Head of caudate nucleus (tissue), 42 donors: ENCODE data around the gene FAM184B.
"Not testable (repeated sequence)": the region's sequence is repeated elsewhere in the genome, so short reads cannot be mapped to it uniquely, and the experiment has no call there.

Experiments used
- DNase-seq, 42 donors: peaks; one replicate each; pipeline versions ENCODE4 v3.0.0 to v3.0.0-alpha.2; 2020 to 2021; ENCODE audit warnings: mixed read lengths in 7 of 42
- intact Hi-C: fragments of 100-400 bp; cut with DNase I; formaldehyde crosslinking; loops from one replicate; pipeline ENCODE4 v1.15.0; 2022

The FAM184B gene

GRCh38 chr4:17726911-17727310 is 54.5 kb downstream of the FAM184B start:
- intact Hi-C loops, result no loop called here
- no peak for DNase-seq

- intact Hi-C loops, result no loop called here
- peak in 1 of 42 donors; percentile 26 for DNase-seq
Measured at GRCh38 chr4:17723648-17724047, 57.8 kb downstream of the FAM184B start.

DNA sequence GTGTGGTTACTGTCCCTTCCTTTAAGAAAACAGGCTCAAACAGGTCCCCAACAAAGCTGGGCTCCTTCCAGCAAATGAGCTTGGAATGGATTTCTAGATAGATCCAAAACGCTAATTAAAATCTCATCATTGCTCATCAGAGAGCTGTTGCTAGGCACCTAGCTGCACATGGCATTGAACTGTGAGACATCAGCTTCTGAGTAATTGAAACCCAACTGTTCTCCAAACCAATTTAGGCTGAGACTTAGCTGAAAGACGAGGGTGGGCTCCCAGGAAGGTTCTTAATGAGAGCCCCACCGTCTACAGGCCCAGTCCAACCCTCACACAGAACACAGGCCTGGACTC is 59.1 kb downstream of the FAM184B start:
- peak in 21 of 42 donors; percentile 10 to 73 (median 35) for DNase-seq
- intact Hi-C loops, result no loop called here

DNA sequence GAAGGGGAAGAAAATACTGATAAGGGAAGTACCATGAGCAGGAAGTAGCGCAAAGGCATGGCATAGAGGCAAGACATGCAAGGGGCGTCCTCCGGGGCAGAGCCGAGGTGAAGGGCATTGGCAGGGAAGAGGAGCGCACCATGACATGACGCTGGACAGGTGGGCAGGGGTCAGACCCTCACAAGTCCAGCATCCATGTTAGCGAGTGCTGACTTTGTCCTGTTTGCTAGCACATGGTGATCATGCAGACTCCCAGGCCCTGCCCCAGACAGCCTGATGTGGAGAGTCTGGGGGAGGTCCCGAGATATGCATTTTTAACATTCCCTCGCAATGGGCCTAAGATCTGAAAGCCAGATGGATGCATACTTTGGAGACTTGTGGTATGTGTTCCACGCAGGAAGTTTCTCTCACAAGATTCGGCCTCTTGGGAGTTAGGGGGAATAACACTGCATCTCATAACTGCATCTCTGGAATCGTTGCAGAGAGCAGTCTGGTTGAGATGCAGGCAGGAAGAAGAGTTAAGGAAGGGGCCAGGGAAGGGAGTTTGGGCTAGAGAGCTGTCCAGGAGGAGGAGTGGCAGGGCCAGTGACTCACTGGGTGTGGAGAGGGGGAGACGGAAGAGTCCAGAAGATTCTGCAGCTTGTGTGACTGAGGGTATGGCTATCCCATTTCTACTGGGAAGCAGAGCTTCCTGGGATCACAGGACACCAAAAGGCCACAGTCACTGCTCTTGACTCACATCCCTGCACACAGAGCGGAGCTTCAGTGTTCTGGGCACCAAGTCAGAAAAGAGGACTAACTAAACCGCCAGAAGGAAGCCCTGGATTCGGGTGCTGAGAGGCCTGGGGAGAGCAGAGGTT is 59.7 kb downstream of the FAM184B start:
- intact Hi-C loops, result no loop called here
- peak in 21 of 42 donors; percentile 5 to 55 (median 25) for DNase-seq

DNA sequence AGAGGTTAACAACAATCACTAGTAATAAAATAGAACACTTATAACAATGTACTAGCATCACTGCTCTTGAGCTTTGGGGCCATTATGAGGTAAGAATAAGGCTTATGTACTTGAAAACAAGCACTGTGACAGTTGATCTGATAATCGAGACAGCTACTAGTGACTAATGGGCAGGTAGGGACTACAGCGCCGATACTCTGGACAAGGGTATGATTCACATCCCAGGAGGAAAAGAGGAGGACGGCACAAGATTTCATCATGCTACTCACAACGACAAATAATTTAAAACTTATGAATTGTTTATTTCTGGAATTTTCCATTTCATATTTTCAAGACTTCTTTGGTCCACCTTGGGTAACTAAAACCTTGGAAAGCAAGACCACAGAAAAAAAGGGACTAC is 62.3 kb downstream of the FAM184B start:
- no peak for DNase-seq
- intact Hi-C loops, result no loop called here

GRCh38 chr4:17718471-17718870 is 63.0 kb downstream of the FAM184B start:
- intact Hi-C loops, result no loop called here
- peak in 5 of 42 donors; percentile 5 to 38 (median 12) for DNase-seq

- intact Hi-C loops, result no loop called here
- DNase-seq, result peak in 22 of 42 donors; percentile 8 to 75 (median 32)
Measured at GRCh38 chr4:17717301-17717700, 64.1 kb downstream of the FAM184B start.

DNA sequence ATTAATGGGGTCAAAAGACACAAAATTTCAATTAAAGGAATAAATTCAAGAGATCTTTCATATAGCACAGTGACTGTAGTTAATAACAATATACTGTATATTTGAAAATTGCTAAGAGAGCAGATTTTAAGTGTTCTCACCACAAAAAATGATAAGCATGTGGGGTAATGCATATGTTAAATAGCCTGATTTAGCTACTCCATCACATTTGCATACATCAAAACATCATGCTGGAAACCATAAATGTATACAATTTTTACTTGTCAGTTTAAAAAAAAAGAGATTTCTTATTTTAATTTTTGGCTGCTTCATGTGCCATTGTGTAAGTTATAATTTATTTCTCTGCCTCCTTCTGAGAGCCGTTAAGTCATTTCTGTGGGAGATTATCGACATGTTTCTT is 65.9 kb downstream of the FAM184B start:
- DNase-seq, result no peak
- intact Hi-C loops, result no loop called here

DNA sequence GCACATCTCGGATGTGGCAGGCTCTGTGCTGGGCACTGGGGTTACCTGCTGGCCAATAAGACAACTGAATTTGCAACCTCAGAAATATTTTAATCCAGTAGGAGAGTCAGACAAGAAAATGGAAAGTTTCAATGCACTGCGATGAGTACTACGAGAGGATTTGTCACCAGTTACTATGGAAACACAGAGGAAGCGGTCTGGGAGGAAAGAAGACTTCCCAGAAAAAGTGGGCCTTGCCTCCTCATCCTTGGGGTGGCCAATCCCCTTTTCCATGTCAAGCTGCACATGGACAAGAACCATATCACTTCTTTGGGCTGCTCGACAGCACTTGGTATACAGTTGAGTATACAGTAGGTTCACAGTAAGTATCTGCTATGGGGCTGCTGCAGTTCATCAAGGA is 67.6 kb downstream of the FAM184B start:
- DNase-seq, result no peak
- intact Hi-C loops, result no loop called here

- intact Hi-C loops, result no loop called here
Measured at GRCh38 chr4:17712166-17712565, 69.3 kb downstream of the FAM184B start.

DNA sequence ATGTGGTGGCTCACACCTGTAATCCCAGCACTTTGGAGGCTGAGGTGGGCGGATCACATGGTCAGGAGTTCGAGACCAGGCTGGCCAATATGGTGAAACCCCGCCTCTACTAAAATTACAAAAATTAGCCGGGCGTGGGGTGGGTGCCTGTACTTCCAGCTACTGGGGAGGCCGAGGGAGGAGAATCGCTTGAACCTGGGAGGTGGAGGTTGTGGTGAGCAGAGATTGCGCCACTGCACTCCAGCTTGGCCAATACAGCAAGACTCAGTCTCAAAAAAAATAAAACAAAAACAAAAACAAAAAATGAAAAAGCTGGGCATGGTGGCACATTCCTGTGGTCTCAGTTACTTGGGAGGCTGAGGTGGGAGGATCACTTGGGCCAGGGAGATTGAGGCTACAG is 70.2 kb downstream of the FAM184B start:
- peak in 1 of 42 donors; percentile 25 for DNase-seq
- intact Hi-C loops, result not testable (repeated sequence)

More at GRCh38 chr4:17712166-17712565, 69.3 kb downstream of the FAM184B start:
- DNase-seq, result peak in 1 of 42 donors; percentile 26

DNA sequence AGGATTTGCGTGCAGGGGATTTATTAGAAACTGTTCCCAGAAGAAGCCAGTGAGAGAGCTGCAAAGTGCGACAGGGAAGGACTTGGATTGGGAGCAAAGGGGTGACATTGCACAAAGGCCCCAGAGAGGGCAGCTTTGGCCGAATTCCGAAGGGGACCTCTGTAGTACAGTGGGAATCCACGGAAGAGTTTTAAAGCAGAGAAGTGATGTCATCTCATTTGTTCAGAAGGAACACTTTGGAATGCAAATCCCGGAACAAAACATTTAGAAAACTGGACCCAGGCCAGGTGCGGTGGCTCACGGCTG is 71.7 kb downstream of the FAM184B start:
- DNase-seq, result peak in 1 of 42 donors; percentile 12
- intact Hi-C loops, result no loop called here

DNA sequence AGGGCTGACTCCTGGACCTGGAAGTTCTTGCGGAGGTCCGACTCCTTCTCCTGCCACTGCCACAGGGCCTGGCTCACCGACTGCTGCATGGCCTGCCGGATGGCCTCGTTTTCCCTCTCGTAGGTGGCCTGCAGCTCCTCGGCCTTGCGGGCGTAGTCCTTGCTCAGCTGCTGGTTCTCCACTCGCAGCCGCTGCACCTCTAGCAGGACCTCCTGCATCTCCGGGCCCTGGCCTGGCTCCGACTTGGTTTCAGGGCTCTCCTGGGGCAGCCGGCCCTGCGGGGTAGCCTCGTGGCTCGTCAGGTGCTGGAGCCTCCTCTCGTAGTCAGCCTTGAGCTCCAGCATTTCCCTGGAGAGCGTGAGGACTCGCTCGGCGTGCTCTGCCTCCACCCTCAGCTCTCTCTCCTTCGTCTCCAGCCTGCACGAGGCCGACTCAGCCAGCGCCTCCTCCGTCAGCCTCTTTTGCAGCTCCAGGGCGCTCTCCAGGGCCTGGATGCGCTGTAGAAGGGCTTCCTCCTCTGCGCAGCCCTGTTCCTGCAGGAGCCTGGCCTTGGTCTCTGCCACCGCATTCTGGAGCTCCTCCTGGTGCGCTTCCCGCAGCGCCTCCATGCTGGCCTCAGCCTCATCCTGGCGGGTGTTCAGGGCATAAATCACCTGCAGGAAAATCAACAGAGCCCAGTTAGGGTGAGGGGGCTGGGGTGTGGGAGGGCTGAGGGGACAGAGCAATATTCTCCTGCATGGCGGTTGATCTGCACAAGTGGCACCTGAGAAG is 72.2 kb downstream of the FAM184B start:
- intact Hi-C loops, result no loop called here
- peak in 1 of 42 donors; percentile 30 for DNase-seq

- no peak for DNase-seq
- intact Hi-C loops, result no loop called here
Measured at GRCh38 chr4:17707671-17708070, 73.8 kb downstream of the FAM184B start.

- intact Hi-C loops, result no loop called here
- DNase-seq, result no peak
Measured at GRCh38 chr4:17705107-17705506, 76.3 kb downstream of the FAM184B start.

GRCh38 chr4:17704020-17704650 is 77.3 kb downstream of the FAM184B start:
- intact Hi-C loops, result no loop called here
- peak in 34 of 42 donors; percentile 12 to 71 (median 40) for DNase-seq

DNA sequence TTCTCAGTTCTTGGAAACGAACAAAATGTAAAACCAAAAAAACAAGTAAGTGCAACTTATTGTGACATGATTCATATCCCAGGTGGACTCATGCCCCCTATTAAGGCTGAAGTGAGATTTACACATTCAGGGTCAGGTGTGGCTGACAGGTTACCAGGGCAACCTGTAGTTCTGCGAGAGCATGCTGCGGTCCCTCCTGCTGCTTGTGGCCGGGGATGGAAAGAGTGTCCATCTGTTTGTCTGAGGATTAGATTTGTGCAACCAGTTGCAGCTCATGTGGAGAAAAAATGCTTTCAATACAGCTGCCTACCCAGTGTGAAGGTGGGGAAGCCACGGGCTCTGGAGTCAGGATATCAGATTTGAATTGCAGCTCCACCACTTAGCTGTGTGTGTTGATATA is 78.8 kb downstream of the FAM184B start:
- intact Hi-C loops, result no loop called here
- no peak for DNase-seq

- intact Hi-C loops, result no loop called here
- DNase-seq, result no peak
Measured at GRCh38 chr4:17701882-17702281, 79.5 kb downstream of the FAM184B start.

GRCh38 chr4:17701138-17701839 is 80.1 kb downstream of the FAM184B start:
- intact Hi-C loops, result no loop called here
- DNase-seq, result no peak
